Measurements from ENCODE around the gene TRMT44.

Gene TRMT44, protein sequence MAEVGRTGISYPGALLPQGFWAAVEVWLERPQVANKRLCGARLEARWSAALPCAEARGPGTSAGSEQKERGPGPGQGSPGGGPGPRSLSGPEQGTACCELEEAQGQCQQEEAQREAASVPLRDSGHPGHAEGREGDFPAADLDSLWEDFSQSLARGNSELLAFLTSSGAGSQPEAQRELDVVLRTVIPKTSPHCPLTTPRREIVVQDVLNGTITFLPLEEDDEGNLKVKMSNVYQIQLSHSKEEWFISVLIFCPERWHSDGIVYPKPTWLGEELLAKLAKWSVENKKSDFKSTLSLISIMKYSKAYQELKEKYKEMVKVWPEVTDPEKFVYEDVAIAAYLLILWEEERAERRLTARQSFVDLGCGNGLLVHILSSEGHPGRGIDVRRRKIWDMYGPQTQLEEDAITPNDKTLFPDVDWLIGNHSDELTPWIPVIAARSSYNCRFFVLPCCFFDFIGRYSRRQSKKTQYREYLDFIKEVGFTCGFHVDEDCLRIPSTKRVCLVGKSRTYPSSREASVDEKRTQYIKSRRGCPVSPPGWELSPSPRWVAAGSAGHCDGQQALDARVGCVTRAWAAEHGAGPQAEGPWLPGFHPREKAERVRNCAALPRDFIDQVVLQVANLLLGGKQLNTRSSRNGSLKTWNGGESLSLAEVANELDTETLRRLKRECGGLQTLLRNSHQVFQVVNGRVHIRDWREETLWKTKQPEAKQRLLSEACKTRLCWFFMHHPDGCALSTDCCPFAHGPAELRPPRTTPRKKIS

DNA sequence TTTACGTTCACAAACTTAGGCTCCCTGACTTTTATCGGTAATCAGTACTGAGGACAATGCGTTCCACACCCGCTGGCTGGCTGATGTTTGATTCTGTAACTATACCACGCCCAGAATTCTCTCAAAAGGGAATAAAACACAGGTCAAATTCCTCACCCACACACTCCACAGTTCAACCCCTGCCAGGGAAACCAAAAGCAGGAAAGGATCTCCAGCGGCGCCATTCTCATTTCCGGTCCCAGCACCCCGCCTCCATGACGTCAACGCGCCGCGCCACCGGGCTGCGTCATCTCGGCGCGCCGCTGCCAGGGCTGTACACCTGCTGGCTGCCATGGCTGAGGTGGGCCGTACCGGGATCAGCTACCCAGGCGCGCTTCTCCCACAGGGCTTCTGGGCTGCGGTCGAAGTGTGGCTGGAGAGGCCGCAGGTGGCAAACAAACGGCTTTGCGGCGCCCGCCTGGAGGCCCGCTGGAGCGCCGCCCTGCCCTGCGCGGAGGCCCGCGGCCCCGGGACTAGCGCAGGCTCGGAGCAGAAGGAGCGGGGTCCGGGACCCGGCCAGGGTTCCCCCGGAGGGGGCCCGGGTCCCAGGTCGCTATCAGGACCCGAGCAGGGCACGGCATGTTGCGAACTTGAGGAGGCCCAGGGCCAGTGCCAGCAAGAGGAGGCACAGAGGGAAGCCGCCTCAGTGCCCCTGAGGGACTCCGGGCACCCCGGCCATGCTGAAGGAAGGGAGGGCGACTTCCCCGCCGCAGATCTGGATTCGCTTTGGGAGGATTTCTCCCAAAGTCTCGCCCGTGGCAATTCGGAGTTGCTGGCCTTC is at the start of gene TRMT44, which contains the start of gene ACOX3:
Gene TRMT44 (plus strand): TSS at position 286 of the 820 bp plus-strand sequence. CDS start 46 bp downstream, at position 332.
Gene ACOX3 (minus strand): TSS at position 232 of the 820 bp plus-strand sequence. CDS start 24,202 bp downstream, outside the sequence.
- Mint-ChIP-seq H3K4me3 (peak within 1 kb of the TSS; percentile 95), H3K27ac (peak within 1 kb of the TSS; percentile 99), H3K36me3 (ENCODE audit: low read depth) (peaks cover 62% of the 10 kb centered on the region), H3K27me3 (no peaks in the 10 kb centered on the region), H3K9me3 (no peaks in the 10 kb centered on the region), H3K4me1 (ENCODE audit: low read depth) (peaks cover 80% of the 10 kb centered on the region)
- peak; percentile 100 for DNase-seq

DNA sequence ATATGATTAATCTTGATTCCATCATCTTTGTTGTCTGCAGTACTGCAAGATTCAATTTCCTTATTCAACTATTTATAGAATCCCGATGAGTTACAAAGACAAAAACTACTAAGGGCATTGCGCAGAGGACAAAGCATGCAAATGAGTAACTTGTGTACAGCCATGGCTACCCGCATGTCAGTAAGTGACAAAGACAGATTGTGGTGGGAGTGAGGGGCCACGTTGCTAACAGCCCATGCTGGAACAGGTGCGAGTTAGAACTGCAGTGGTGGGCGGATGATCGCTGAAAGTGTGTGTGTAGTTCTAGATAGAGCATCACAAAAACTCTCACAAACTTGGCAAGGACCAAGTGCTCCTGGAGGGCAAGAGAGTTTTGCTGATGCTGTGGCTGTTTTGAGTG is 49.5 kb upstream of the TRMT44 start:
- H3K4me3 Mint-ChIP-seq, result no peak overlapping the region
- H3K36me3 Mint-ChIP-seq (ENCODE audit: low read depth), result peaks cover 87% of the 10 kb centered on the region
- no peak overlapping the region for H3K27ac Mint-ChIP-seq
- no peak for DNase-seq
- H3K27me3 Mint-ChIP-seq, result no peaks in the 10 kb centered on the region
- peaks cover 12% of the 10 kb centered on the region for H3K4me1 Mint-ChIP-seq (ENCODE audit: low read depth)
- H3K9me3 Mint-ChIP-seq, result no peaks in the 10 kb centered on the region

DNA sequence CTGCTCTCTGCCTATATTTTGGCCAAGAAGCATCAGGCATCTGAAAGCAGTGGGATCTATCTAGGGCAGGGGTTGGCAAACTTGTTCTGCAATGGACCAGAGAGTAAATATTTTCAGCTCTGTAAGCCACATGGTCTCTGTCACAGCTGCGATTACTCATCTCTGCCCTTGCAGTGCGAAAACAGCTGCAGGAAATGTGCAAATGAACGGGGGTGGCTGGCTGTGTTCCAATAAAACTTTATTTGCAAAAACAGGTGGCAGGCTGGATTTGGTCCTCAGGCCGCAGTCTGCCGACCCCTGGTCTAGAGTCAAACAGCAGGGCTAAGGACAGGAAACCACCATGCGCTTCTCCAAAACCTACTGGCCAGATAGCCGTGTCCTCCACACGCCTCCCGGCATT is 48.6 kb upstream of the TRMT44 start:
- Mint-ChIP-seq H3K4me1 (ENCODE audit: low read depth) (peaks cover 12% of the 10 kb centered on the region), H3K36me3 (ENCODE audit: low read depth) (peaks cover 85% of the 10 kb centered on the region), H3K27me3 (no peaks in the 10 kb centered on the region), H3K27ac (peak overlapping the region; percentile 33), H3K9me3 (no peaks in the 10 kb centered on the region), H3K4me3 (no peak overlapping the region)
- no peak for DNase-seq

DNA sequence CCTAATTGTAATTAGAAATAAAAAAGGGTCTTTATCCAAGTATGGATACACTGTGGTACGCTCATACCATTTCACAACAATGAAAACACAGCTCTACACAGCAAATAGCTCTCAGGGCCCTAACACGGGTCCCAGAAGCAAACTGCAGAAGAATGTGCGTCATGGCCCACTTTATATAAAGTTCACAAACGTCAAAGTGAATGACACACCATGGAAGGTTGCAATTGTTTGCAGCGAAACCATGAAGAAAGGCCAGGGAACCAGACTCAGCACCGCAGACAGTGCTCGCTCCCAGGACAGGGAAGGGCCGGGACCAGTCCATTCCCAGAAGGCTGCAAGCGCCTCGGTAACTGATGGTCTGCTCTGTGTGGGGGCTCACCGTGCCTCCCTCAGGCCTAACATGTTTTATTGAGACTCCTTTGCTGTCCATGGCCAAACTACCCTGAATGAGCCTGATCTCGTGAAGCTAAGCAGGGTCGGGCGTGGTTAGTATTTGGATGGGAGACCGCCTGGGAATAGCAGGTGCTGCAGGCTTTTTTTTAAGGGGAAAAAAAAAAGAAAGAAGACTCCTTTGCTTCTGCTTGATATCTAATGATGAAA is 47.9 kb upstream of the TRMT44 start:
- no peak for DNase-seq
- Mint-ChIP-seq H3K36me3 (ENCODE audit: low read depth) (peaks cover 85% of the 10 kb centered on the region), H3K27me3 (no peaks in the 10 kb centered on the region), H3K4me1 (ENCODE audit: low read depth) (peaks cover 12% of the 10 kb centered on the region), H3K4me3 (no peak overlapping the region), H3K27ac (no peak overlapping the region), H3K9me3 (no peaks in the 10 kb centered on the region)

DNA sequence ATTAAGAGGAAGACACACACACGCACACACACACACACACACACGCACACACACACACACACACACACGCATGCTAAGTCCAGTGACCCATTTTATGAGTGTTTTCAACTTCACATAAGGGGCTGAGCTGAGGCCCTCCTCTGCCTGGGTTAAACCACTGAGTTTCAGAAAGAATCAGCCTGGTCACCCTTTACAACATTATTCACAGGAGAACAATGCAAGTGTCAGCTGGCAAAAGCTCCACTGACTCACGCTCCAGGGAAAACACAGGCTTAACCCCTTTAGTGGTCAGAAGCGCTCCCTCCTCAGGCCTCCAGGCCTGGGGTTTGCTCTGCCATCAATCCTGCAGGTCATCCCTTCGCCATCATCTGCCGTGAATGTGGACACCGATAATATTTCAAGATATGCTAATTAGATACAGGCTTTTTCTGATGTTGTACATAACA is 47.0 kb upstream of the TRMT44 start:
- H3K4me1 Mint-ChIP-seq (ENCODE audit: low read depth), result peaks cover 12% of the 10 kb centered on the region

DNA sequence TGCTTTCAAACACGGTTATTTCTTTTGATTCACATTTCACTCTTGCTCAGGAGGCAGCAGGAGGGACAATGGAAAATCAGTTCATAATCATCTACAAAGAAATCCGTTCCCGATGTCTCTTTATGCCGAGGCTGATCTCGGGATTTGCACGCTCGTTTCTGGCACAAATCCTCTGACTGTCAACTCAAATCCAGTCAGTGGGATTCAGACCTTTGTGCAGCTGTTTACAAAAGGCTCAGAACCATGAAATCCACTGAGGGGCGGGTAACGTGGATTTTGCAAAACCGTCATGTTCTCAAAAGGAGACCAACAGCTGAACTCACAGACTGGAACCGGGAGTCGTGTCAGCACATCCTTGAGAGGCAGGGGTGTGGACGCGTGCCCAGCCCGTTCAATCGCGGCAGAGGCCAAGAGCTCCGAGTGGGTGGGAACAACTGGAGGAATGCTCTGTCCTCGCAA is 46.5 kb upstream of the TRMT44 start:
- peaks cover 82% of the 10 kb centered on the region for H3K36me3 Mint-ChIP-seq (ENCODE audit: low read depth)
- DNase-seq, result no peak

More for the DNA sequence above, 47.0 kb upstream of the TRMT44 start:
- peaks cover 82% of the 10 kb centered on the region for H3K36me3 Mint-ChIP-seq (ENCODE audit: low read depth)
- H3K4me3 Mint-ChIP-seq, result no peak overlapping the region
- H3K9me3 Mint-ChIP-seq, result no peaks in the 10 kb centered on the region
- H3K27ac Mint-ChIP-seq, result no peak overlapping the region
- DNase-seq, result no peak
- no peaks in the 10 kb centered on the region for H3K27me3 Mint-ChIP-seq

DNA sequence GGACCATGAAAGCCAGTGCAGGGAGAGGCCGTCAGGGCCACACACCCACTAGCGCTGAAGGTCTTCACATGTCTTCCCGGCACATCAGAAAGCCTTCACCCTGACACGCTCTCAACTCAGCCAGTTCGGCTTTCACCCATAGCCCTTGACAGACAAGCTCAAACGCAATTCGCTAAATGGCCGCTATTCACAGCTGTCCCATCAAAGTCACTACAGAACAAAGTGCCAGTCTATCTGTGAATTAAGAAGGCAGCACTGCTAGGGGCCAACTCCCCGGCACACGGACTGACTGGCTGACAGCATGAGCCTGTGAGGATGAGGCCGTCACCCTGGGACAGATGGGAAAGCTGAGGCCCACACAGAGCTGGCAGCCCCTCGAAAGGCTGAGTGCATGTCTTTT is 45.8 kb upstream of the TRMT44 start:
- H3K27ac Mint-ChIP-seq, result no peak overlapping the region
- peaks cover 12% of the 10 kb centered on the region for H3K4me1 Mint-ChIP-seq (ENCODE audit: low read depth)
- H3K9me3 Mint-ChIP-seq, result no peaks in the 10 kb centered on the region
- H3K4me3 Mint-ChIP-seq, result no peak overlapping the region
- DNase-seq, result no peak
- peaks cover 81% of the 10 kb centered on the region for H3K36me3 Mint-ChIP-seq (ENCODE audit: low read depth)
- H3K27me3 Mint-ChIP-seq, result no peaks in the 10 kb centered on the region

More for the DNA sequence above, 46.5 kb upstream of the TRMT44 start:
- Mint-ChIP-seq H3K9me3 (no peaks in the 10 kb centered on the region), H3K27me3 (no peaks in the 10 kb centered on the region), H3K4me3 (no peak overlapping the region), H3K4me1 (ENCODE audit: low read depth) (peaks cover 12% of the 10 kb centered on the region), H3K27ac (no peak overlapping the region)

DNA sequence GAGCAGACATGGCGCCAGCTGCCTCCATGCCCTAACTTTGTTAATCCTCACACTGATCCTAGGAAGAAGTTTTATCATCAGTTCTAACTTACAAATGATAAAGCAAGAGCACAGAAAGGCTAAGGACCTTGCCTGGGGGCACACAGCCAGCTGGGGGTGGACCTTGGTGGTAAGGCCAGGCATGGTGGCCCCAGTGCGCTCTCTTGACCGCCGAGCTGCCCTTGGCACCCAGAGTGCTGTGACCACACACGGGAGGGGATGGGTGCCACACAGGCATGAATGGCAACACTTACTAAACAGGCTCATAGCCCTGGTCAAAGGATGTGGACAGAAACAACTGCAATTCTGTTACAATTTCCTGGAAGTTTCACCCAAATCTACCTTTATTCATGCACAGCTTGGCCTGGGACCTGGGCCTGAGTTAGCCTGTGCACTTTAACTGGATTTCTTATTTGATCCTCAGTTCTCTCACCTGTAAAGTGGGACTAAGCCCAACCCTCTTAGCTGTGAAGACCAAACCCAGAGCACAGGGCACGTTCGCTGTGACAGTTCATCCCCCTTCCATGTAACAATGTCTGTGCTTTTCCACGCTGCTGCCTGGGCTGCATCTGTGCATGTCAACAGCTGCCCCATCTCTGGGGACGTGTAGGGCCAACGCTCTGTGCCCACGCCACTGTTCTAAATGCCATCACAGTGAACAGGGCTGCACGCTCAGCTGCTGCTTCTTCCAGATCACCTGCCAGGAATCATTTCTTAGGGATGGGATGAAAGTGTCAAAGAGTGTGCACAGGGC is 44.9 kb upstream of the TRMT44 start:
- DNase-seq, result no peak
- no peaks in the 10 kb centered on the region for H3K27me3 Mint-ChIP-seq
- no peaks in the 10 kb centered on the region for H3K9me3 Mint-ChIP-seq
- peaks cover 12% of the 10 kb centered on the region for H3K4me1 Mint-ChIP-seq (ENCODE audit: low read depth)
- H3K36me3 Mint-ChIP-seq (ENCODE audit: low read depth), result peaks cover 79% of the 10 kb centered on the region
- H3K27ac Mint-ChIP-seq, result no peak overlapping the region
- no peak overlapping the region for H3K4me3 Mint-ChIP-seq

DNA sequence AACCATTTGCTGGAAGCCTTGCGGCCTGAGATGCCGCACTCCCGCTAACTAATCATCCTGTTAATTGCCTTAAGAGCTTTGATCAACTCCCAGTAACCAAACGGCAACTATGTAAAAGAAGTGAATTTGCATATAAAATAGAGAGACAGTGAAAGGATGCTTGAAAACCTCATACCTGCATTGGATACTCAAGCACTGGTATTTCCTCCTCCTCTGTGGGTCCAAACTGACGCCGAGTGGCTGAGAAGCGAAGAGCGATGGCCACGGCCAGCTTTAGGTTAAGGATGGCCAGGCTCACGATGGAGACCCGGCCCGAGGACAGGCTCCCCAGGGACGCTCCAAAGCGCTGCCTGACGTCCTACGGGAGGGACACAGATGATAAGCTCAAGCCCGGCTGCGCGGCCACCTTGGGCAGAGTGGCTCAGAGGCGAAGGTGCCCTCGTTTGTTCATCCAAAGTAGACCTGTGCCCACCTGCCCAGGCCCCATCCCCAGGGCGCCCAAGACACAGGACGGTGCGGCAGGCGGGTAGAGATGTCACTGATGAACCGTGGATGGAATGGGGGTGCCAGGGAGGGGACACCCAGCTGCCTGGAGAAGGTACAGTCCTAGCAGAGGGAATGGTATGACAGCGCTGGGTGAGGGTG is 43.7 kb upstream of the TRMT44 start:
- Mint-ChIP-seq H3K4me1 (ENCODE audit: low read depth) (peaks cover 9% of the 10 kb centered on the region), H3K27me3 (no peaks in the 10 kb centered on the region), H3K36me3 (ENCODE audit: low read depth) (peaks cover 71% of the 10 kb centered on the region), H3K4me3 (no peak overlapping the region), H3K27ac (no peak overlapping the region), H3K9me3 (no peaks in the 10 kb centered on the region)
- DNase-seq, result no peak

DNA sequence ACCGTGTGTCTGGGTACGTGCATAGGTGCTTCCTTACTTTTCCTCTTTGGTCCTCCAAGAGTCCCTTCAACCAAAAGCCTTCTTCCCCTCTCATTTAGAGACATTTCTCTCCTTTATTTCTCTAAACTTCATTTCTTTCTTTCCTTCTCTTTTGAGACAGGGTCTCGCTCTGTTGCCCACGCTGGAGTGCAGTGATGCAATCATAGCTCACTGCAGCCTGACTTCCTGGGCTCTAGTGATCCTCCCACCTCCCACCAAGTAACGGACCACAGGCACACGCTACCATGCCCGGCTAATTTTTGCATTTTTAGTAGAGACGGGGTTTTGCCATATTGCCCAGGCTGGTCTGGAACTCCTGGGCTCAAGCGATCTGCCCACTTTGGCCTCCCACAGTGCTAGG is 42.2 kb upstream of the TRMT44 start:
- no peak overlapping the region for H3K4me3 Mint-ChIP-seq

DNA sequence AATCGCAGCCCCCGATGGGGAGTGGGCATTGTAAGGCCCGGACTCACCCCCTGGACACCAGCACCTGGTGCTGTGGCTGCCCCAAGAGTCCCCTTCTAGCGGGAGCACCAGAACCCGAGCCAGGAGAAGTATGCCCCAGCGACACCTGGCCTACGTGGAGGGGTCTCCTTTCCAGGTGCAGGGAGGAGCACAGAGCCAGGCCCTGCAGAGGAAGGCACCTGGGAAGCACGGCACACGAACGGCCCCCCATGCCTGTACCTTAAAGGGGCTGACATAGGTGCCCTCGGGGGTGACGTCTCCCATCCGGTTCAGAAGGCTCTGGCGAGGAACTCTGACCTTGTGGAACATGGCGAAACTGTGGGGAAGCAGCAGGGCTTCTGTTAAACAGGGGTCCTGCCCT is 41.3 kb upstream of the TRMT44 start:
- no peaks in the 10 kb centered on the region for H3K9me3 Mint-ChIP-seq
- no peaks in the 10 kb centered on the region for H3K4me1 Mint-ChIP-seq (ENCODE audit: low read depth)
- no peak for DNase-seq
- no peak overlapping the region for H3K27ac Mint-ChIP-seq
- no peak overlapping the region for H3K4me3 Mint-ChIP-seq
- H3K36me3 Mint-ChIP-seq (ENCODE audit: low read depth), result peaks cover 66% of the 10 kb centered on the region
- no peaks in the 10 kb centered on the region for H3K27me3 Mint-ChIP-seq

More for the DNA sequence above, 42.2 kb upstream of the TRMT44 start:
- Mint-ChIP-seq H3K4me1 (ENCODE audit: low read depth) (peaks cover 5% of the 10 kb centered on the region), H3K27me3 (no peaks in the 10 kb centered on the region), H3K27ac (peak overlapping the region; percentile 24), H3K36me3 (ENCODE audit: low read depth) (peaks cover 65% of the 10 kb centered on the region), H3K9me3 (no peaks in the 10 kb centered on the region)
- DNase-seq, result no peak

DNA sequence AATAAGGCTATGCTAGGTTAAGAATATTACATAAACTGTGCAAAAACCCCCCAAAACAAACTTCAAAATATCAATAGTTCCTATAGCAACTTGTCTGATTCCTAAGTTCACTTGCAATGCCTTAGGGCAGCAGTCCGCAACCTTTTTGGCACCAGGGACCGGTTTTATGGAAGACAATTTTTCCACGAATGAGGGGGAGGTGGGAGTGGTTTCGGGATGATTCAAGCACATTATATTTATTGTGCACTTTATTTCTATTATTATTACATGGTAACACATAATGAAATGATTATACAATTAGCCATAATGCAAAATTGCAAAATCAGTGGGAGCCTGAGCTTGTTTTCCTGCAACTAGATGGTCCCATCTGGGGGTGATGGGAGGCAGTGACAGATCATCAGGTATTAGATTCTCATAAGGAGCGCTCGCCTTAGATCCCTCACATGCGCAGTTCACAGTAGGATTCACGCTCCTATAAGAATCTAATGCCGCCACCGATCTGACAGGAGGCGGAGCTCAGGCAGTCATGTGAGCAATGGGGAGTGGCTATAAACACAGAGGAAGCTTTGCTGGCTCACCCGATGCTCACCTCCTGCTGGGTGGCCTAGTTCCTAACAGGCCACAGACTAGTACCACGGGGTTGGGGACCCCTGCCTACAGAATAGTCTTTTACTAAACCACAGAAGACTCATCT is 39.8 kb upstream of the TRMT44 start:
- H3K27me3 Mint-ChIP-seq, result no peaks in the 10 kb centered on the region
- peak overlapping the region; percentile 41 for H3K27ac Mint-ChIP-seq
- peaks cover 69% of the 10 kb centered on the region for H3K36me3 Mint-ChIP-seq (ENCODE audit: low read depth)
- no peak overlapping the region for H3K4me3 Mint-ChIP-seq
- DNase-seq, result no peak
- no peaks in the 10 kb centered on the region for H3K4me1 Mint-ChIP-seq (ENCODE audit: low read depth)
- H3K9me3 Mint-ChIP-seq, result no peaks in the 10 kb centered on the region
